ENCODE results near the gene LAMTOR4.

The LAMTOR4 gene

DNA sequence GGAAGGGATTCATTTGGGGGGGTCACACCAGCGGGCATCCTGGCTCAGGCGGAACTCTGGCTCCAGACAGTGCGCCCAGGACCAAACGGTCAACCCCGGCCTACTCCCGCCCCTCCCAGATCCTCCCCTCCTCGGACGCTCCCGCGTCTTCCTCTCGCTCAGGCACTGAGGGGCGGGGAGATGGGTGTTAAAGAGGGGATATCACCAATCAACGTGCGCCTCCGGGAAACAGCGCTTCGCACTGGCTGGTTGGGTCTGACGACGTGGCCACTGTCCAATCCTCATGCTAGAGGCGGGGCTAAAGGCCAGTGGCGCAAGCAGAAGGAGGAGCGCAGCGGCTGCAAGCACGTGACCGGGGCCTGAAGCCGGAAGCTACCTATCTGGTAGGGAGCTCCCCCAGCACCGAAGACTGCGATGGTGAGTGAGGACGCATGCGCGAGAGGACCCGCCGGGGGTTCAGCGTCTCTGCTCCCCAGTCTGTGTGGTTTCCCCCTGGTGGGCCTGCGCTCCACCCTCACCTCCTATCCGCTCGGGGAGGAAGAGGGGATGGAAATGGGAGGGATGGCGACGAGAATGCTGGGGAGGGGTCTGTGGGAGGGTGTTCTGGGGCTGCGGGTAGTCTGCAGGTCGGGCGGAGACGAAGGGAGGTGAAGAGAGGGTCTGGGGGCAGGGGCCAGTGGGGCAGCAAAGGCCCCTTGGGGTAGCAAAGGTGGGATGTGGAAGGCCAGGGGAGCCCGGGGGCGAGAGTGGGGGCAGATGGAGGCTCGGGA lies at the start of gene LAMTOR4:
TSS of gene LAMTOR4 (plus strand) at position 360 of the 770 bp plus-strand sequence. CDS start at position 415, 55 bp downstream.
- peak; percentile 93 to 98 for DNase-seq (ENCODE audit: extremely low read depth in 1 of 2, low read depth in 1 of 2)

DNA sequence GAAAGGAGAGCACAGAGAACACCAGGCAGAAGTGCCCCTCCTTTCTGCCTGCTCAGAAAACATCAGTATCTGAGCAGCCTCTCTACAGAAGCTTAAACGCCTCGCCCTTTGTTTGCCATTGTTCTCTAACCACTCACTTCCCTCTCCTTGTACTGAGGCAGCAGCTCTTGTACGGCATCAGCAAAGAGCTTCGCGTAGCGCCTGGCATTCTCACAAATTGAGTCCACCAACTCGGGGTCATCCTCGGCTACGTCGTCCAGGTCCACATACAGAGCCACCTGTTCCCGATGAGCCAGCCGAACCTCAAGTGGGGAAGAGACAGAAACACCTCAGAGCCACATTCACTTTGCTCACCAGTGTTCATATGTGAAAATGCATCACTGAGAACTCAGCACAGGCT lies 49.3 kb upstream of the LAMTOR4 start:
- DNase-seq (ENCODE audit: extremely low read depth in 1 of 2, low read depth in 1 of 2) = no peak

DNA sequence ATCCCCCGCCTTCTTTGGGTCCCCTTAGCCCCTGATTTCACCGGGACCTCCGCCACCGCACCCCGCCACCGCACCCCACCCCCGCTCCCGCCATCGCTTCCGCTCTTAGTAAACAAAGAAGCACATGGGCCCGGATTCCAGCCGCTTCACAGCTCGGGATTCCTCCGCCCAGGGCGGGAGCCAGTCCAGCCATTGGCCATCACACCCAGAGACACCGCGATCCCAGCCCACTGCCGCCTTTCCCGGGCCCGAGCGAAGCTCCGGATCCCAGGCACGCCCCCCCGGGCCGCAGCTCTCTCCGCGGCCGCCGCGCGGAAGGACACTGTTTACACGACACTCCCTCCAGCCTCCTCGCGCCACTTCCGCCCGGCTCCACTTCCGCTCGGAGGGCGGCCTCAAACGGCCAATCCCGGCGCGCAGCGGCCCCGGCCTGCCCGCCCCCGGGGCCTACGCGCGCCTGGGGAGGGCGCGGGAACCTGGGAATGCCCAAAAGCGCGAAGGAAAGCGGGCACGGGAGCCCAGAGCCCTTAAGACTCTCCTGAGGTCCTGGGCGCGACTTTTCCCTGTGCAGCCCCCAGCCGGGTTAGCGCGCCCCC lies 48.2 kb upstream of the LAMTOR4 start:
- DNase-seq (ENCODE audit: extremely low read depth in 1 of 2, low read depth in 1 of 2) = peak; percentile 42 to 74

DNA sequence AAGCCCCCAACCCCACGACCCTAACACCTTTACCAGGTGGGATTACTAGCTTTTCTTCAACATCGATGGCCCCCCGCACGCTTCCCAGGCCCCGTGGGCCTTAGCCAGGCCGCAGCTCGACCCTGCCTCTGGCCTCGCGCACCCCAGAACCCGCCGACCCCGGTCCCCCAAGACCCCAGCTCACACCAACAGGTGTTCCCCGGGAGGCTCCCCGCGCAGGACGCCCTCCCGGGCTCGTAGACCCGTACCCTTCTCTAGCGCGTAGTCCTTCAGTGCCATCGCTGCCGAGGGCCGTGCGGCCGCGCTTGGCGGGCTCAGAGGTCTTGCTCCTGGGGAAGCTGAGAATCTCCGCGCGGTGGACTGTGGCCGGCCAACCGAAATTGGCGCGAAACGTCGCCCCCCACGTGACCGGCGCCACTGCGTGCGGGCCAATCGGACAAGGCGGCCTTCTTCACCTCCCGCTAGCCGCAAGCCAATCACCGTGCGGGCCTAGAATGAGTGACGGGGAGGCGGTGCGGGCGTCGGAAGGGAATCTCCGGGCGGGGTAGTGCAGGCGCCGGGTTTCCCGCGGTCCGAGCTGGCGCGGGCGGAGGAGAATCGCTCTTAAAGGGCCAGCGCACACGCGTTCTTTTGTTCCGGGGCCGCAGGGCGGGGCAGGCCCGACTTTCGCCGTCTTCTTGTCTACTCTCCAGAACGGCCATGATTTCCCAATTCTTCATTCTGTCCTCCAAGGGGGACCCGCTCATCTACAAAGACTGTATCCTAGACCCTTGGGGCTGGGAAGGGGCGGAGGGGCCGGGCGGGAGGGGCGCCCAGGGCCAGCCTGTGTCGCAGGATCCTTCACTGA lies 47.5 kb upstream of the LAMTOR4 start, which contains the start of the genes AP4M1 and MCM7:
TSS of gene AP4M1 (plus strand) at position 628 of the 847 bp plus-strand sequence. CDS start at position 700, 72 bp downstream.
TSS of gene MCM7 (minus strand) at position 382 of the 847 bp plus-strand sequence. CDS start at position 279, 103 bp downstream.
- DNase-seq (ENCODE audit: extremely low read depth in 1 of 2, low read depth in 1 of 2) = peak; percentile 85 to 93

DNA sequence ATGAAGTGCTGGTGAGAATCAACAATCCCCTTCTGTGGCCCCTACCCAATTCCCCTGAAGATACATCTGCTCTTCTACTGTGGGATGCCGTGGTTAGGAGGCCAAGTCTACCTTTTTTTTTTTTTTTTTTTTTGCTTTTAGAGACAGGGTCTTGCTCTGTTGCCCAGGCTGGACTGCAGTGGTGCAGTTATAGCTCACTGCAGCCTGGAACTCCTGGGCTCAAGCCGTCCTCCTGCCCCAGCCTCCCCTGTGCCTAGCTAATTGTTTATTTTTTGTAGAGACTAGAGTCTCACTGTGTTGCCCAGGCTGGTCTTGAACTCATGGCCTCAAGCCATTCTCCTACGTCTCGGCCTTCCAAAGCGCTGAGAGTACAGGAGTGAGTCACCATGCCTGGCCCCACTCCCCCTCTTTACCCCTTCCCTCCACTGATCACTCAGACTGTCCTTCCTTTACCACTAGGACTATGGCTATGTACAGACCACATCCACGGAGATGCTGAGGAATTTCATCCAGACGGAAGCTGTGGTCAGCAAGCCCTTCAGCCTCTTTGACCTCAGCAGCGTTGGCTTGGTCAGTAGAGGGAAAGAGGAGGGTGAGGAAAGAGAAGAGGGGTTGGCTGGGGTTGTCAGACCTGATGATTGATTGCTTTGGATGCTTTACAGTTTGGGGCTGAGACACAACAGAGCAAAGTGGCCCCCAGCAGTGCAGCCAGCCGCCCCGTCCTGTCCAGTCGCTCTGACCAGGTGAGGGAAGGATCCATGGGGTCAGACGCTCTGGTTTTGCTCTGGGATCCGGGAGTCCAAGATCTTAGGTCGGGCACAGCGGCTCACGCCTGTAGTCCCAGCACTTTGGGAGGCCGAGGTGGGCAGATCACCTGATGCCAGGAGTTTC lies 45.5 kb upstream of the LAMTOR4 start:
- DNase-seq (ENCODE audit: extremely low read depth in 1 of 2, low read depth in 1 of 2) = no peak

DNA sequence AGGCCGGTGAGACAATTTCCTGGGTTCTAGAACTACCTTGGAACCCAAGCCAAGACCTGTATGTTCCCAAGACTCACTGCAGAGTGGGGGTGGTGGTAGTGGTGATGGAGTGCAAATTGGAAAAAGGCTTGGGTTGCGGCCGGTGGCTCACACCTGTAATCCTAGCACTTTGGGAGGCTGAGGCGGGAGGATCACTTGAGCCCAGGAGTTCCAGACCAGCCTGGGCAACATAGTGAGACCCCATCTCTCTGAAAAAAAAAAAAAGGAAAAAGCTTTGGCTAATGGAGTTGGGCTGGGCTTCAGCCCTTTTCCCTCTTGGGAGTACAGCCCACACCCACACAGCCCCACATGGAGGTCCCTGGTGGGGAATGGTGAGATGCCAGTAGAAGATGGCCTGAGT lies 43.2 kb upstream of the LAMTOR4 start:
- DNase-seq (ENCODE audit: extremely low read depth in 1 of 2, low read depth in 1 of 2) = no peak

DNA sequence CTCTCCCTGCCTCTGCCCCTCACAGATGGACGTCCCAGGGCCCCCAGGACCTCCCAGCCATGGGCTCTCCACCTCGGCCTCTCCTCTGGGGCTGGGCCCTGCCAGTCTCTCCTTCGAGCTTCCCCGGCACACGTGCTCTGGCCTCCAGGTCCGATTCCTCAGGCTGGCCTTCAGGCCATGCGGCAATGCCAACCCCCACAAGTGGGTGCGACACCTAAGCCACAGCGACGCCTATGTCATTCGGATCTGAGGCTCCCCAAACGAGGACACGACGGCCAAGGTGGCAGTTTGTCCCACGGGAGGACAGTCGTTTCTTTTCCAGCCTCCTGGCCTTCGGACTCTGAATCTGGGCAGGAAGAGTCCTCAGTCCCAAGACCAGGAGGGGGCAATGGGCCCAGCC lies 42.1 kb upstream of the LAMTOR4 start:
- DNase-seq (ENCODE audit: extremely low read depth in 1 of 2, low read depth in 1 of 2) = no peak

DNA sequence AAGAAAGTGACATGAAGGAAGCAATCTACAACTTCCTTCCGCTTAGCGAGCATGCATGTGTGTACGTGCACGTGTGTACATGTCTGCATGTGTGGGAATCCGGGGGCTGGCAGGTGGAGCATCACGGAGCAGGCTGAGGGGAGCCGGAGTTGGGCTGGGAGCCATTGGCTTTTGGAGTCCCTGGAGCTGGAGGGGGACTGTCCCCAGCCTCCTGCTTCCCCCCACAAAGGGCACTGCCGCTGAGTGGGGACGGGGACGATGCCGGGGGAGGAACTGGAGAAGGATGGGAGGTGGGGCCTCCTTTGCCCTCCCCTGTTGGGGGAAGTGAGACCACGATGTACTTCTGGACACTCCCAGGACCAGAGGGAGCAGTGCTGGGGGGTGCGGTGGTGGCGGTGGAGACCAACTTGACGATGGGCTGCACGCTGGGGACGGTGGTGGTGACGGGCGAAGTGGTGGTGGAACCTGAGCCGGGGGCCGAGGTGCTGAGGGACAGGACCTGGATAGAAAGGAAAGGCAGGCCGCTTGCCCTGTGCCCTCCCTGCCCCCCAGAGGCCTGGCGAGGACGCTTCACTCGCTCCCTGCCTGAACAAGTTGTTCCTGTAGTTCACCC lies 41.5 kb upstream of the LAMTOR4 start:
- no peak for DNase-seq (ENCODE audit: extremely low read depth in 1 of 2, low read depth in 1 of 2)

DNA sequence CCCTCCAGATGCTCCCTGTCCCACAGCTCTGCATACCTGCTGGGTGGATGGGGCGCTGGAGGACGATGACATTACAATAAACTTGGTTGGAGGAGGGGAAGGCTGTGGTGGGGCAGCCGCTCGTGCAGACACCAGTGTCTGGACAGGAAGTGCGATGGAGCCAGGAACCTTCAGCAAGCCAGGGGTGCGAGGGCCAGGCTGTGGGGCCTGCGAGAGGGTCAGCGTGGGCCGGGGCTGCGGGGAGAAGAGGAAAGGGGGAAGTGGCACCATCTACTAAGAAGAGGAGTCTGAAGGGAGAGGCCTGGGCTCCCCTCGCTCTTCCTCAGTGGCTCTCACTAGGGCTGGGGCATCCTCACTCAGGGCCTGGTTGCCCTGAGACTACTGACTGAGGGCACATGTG lies 40.8 kb upstream of the LAMTOR4 start:
- no peak for DNase-seq (ENCODE audit: extremely low read depth in 1 of 2, low read depth in 1 of 2)

DNA sequence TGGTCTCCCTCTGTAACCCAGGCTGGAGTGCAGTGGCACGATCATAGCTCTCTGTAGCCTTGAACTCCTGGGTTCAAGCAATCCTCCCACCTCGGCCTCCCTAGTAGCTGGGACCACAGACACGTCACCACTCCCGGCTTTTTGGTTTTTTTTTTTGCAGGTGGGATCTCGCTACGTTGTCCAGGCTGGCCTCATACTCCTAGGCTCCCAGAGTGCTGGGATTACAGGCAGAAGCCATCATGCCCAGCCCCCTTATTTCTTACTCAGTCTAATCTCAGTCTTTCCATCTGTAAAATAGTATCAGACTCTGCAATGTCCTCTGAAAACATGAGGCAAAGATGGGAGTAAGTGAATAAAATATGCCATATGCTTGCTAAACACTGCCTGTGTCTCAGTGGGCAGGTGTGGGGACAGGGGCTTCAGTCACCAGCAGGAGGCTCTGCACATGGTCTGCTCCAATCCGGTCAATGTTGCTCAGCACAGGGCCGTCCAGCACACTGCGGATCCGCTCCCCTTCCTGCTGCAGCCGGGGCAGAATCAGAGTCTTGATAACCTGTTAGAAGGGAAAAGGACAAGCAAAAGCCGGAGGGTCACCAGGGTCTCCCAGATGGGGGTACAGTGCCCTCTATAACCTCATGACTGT lies 39.1 kb upstream of the LAMTOR4 start:
- no peak for DNase-seq (ENCODE audit: extremely low read depth in 1 of 2, low read depth in 1 of 2)

DNA sequence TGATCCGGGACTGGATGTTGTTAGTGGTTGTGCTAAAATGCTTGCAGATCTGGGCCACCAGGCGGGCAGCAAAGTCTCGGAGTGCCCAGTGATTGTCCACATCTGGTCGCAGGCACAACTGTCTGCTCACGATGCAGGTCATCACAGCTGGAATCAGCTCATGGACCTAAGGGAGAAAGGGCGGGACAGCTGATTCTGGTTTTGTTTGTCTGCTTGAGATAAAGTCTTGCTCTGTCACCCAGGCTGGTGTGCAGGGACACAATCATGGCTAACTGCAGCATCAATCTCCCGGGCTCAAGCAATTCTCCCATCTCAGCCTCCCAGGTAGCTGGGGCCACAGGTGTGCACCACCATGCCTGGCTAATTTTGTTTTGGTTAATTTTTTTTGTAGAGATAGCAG lies 37.6 kb upstream of the LAMTOR4 start:
- DNase-seq (ENCODE audit: extremely low read depth in 1 of 2, low read depth in 1 of 2) = no peak

DNA sequence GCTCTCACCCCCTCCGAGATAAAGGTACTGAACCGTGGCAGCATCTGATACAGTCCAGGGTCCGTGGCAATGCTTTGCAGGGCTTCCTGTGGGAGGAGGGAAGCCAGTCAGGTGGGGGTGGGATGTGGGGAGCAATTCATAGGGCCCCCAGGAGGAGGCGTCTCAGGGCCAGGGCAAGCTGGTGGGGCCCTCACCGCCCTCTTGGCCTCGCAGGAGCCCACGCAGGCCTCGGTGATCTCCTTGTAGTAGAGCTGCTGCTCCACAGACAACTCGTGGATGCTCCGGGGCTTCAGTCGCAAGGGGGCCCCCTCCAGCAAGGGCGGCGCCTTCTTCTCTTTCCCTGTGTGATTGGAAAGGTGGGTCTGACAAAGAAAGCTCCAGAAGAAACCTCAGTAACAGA lies 36.8 kb upstream of the LAMTOR4 start:
- no peak for DNase-seq (ENCODE audit: extremely low read depth in 1 of 2, low read depth in 1 of 2)

DNA sequence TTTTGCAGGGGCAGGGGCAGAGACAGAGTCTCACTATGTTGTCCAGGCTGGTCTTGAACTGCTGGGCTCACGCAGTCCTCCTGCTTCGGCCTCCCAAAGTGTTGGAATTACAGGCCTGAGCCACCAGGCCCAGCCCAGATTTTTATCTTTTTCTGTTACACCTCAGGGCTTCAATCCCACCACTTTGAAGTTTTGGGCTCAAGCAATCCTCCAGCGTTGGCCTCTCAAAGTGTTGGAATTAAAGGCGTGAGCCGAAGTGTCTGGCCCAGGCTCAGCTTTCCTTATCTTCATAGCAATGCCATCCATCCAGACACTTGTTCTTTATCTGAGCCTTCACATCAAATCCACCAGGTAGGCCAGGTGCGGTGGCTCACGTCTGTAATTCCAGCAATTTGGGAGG lies 33.7 kb upstream of the LAMTOR4 start:
- no peak for DNase-seq (ENCODE audit: extremely low read depth in 1 of 2, low read depth in 1 of 2)

DNA sequence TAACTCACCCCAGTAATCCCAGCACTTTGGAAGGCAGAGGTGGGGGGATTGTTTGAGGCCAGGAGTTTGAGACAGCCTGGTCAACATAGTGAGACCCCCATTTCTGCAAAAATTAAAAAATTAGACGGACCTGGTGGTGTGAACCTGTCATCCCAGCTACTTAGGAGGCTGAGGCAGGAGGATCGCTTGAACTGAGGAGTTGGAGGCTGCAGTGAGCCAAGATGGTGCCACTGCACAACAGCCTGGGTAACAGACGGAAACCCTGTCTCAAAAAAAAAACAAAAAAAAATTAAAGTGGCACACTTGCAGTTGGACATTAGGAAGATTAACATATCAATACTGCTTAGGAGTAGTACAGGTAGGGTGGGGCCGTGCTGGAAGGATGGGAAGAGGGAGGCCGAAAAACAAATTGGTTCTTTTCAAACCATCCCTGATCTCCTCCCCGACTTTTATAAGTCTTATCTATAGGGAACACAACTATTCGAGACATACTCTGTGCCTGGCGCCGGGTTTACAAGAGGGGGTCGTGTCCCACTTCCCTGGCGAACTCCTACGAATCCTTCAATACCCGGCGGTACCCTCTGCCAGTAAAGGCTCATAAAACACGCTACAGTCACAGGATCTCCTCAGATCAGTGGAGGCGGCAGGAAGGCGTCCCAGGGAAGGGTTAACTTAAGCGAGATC lies 30.2 kb upstream of the LAMTOR4 start:
- no peak for DNase-seq (ENCODE audit: extremely low read depth in 1 of 2, low read depth in 1 of 2)

DNA sequence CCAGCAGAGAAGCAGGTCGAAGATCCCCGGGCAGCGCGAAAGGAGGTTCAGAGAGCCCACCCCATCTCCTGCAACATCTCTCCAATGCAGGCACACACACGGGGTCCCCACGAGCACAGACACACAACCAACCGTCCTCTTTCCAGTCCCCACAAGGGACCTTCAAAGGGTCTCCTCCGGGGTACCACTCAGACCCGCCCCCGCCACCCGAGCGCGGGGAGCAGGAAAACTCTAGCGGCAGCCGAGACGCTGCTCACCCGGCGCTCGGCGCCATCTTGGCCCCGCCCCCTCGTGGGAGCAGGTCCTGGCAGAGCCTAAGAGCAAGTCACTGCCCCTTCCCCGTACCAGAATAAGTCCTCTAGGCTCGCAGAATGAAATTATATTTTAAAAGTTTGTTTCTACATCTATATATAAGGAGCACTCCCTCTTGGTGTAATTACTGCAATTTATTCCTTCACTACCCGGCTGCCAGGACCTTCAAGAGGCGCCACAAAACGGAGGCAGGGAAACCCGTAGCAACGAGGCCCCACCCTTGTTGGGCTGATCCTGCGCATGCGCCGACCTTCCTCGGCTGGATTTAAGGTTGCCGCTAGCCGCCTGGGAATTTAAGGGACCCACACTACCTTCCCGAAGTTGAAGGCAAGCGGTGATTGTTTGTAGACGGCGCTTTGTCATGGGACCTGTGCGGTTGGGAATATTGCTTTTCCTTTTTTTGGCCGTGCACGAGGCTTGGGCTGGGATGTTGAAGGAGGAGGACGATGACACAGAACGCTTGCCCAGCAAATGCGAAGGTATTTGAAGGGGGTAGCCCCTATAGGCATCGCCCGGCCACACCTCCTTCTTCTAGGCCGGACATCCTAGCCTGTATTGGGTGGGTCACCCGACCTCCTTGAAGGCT lies 29.4 kb upstream of the LAMTOR4 start, which contains the start of the genes CNPY4 and TAF6:
TSS of gene CNPY4 (plus strand) at position 563 of the 898 bp plus-strand sequence. CDS start at position 674, 111 bp downstream.
TSS of gene TAF6 (minus strand) at position 287 of the 898 bp plus-strand sequence. CDS start 5,149 bp downstream, outside the sequence.
- peak; percentile 92 to 93 for DNase-seq (ENCODE audit: extremely low read depth in 1 of 2, low read depth in 1 of 2)

DNA sequence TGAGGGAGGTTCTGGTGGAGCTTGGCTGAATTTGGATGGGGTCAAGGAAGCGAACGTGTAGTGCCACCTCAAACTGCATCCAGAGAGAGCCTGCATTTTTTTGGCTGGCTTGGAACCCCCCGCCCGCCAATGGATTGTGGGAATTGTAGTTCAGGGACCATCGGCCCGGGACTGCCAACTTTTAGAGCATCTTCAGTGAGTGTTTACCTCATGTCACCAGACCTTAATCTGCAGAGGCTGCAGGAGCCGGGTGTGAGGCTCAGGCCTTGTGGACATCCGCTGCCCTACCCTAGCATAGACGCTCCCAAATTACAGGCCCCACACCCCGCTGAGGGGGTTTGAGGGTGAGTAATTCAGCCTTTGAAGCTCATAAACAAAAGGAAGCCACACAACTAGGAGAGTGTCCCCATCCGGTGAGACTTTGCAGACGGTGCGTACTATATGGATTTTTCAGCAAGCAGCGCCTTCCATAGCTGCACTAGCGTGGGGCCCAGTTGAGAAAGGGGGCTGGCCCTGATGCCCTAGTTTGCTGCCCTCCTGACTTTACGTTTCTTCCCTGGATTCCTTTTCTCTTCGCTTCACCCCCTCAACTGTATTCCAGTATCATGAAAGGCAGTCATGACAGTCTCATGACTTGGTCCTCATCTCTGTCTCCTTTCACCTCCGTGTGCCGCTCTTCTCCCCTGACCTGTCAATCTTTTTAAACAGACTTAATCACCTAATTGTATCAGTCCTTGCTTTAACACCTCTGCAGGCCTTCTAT lies 28.6 kb upstream of the LAMTOR4 start:
- peak in 1 of 2 donors; percentile 46 for DNase-seq (ENCODE audit: extremely low read depth in 1 of 2, low read depth in 1 of 2)

DNA sequence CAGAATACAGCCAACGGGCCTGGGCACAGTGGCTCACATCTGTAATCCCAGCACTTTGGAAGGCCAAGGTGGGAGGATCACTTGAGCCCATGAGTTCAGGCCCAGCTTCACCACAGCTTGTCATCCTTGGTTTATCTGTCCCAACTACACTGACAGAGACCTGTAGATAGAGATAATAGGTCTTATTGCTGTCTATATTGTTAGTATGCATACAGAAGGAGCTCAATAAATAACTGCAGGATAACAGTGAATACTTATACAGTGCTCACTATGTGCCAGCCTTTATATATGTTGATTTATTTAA lies 28.0 kb upstream of the LAMTOR4 start:
- no peak for DNase-seq (ENCODE audit: extremely low read depth in 1 of 2, low read depth in 1 of 2)

All from activated CD8-positive, alpha-beta memory T cell treated with anti-CD3 and anti-CD28 coated beads for 1 hour (primary cell).